TTC549 (cell line): ENCODE data around the gene INPP5D.

Source experiments
- FAIRE-seq: peaks from 2 replicates; lab custom pipeline; 2012; peaks lifted over from hg19 to GRCh38; lab: Jason Lieb, UNC

INPP5D gene

DNA sequence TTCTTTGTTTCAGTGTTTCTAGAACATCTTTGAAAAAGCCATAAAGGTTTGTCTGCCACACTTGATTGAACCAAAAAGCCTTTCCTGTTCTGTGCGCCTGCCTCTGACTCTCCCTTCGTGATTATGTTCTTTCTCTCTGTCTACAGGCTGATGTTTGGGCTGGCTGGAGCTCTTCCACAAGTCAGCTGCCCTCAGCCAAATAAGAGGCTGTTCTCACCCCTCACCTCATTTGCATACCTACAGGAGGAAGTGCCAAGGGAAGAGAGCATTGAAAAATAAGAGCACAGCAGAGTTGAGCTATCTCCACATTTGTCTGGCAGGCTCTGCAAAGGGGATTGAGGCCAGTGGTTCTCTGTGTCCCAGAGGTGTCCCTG, 15.8 kb downstream of the INPP5D start:
- no peak for FAIRE-seq

DNA sequence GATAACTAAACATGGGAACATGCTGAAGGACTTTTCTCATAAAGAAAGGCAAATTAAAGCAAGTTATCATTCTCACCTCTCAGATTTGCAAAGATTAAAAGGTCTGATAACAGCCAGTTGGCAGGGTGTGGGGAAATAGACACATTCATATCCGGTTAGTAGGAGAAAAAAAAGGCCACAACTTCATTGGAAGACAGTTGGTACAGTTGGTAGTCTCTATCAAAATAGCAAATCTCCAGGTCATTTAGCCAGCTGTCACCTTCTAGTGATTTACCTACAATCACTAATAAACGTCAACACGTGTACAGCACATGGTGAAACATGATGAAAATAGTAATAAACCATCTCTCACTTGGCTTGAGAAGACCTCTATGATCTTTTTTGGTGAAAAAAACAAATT, 16.6 kb downstream of the INPP5D start:
- no peak for FAIRE-seq

DNA sequence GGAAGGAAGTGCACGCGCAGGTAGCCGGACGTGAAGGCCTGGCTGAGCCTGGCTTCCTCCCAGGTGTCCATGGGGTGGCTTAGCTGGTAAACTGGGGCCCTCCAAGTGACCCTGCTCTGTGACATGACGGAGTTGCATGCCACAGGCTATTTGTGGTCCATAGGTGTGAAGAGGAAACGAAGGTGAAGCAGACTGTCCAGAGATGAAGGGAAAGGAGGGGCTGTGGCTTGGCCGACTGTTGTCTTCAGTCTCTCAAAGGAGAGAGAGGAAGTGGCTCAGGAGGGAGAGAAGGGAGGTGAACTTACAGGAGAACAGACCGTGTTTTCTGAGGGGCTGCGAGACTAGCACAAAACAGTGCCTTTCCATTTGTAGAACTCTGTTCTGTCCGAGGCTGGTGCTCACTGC, 19.3 kb downstream of the INPP5D start:
- FAIRE-seq, result no peak

DNA sequence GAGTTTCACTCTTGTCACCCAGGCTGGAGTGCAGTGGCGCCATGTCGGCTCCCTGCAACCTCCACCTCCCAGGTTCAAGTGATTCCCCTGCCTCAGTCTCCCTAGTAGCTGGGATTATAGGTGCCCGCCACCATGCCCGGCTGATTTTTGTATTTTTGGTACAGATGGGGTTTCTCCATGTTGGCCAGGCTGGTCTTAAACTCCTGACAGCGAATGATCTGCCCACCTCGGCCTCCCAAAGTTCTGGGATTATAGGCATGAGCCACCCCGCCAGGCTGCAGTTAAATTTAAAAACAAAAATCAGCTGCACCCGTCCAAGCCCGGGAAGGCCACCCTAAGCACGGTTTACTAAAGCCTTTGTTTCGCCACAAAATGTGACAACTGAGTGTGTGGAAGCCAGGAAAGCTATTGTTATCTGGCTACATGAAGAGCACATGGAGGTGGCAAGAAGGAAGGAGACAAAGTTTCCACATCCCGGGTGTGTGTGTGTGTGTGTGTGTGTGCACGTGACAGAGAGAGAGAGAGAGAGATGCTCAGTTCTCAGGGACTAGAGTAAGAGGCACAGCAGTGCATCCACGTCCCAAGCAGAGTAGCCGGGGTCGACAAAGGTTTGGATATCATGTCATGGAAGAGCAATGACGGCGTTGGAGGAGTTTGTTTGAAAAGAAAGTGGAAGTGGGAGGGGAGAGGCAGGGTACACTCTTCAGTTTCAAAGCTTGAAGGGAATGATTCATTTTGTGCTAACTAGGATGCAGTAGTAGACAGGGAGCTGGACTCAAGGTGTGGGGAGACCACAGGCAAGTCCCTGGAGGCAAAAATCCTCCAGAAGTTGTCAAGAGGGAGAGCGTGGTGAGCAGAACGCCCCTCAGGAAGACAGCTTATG, 20.1 kb downstream of the INPP5D start:
- FAIRE-seq, result no peak

DNA sequence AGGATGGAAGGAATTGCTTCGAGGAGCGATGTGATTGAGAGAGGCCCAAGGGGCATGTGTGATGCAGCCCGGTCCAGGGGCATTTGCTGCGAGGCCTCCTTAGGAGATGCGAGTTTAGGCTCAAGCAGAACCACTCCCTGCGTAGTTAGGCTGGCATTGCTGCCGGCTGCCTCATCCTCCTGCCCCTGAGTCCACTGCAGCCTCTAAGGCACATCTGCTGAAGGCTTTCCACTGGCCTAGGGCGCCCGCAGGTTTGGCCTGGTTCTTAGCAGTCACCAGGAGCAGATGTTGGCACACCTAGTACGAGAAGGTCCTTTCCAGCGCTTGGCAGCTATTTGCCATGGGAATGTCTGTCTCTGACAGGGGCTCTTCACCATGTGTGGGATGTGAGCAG, 20.7 kb downstream of the INPP5D start:
- FAIRE-seq, result no peak

DNA sequence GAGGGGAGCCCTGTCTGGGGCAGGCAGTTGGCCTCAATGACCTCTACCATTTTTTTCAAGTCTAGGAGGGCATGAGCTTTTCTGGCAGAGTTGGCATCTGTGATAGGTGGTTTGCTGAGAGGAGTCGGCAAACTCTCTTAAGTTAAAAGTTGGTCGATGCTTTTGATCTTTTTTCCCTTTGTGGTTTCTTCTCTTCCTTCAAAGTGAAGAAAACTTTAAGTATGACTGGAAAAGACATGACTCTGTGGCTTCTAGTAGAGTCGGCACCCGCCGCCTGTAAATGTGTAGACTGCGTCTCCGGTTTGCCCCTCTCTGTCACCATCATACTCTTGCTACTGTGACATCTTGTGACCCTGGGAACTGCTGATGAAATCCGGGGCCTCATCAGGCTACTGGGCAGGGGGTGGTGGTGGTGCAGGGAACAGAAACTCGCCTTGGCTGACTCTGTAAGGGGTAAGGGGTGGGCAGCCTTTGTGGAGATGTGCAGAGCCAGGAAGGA, 21.1 kb downstream of the INPP5D start:
- no peak for FAIRE-seq

DNA sequence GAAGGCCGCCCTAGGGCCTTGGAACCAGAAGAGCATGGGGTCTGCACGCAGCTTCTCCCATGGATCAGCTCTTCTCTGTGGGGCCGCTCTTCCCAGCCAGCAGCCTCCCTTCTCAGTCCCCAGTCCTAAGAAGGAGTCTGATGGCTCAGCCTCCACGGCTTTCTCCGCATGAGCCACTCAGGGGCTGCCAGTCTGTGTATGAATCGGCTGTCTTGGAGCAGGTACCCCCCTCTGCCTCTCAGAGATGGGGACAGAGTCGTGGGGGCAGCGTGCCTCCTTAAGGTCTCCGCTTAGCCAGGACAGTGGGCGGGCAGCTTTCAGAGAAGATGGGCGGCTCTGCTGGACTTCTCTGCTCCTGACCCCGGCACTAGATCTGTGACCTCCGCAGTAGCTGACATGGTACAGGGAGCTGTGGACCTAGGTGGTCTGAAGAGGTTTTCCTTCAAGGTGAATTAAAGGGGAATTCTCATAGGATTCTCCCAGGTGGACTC, 21.6 kb downstream of the INPP5D start:
- FAIRE-seq, result no peak

DNA sequence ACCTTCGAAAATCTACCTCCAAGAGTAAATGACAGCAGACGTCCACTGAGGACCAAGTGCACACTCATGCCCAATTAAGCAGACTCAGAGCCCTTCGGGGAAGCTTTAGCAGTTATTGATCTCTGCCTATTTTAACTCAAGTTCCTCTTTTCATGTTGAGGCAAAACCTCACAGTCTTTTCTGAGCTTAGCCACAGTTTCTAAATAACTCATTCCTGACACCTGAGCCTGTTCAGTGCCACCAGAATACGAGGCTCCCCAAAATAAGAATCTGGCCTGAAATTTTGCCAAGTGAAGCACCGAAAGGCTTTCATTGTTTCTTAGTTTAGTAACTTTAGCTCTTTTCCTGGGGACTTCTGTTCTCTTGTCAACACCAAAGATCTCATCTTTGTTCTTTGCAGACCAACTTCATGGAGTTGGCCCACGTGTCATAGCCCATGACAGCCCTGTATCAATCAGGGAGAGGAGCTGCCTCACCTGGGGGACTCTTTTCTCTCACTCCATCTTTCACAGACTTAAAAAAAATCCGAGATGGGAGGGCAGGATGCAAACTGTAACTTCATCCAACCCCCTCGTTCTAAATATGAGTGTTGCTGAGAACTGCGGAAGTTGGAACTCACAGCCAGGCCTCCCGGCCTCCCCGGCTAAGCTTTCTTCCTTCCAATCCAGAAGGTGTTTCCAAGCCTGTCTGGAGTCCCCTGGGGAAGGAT, 22.2 kb downstream of the INPP5D start:
- FAIRE-seq, result no peak

DNA sequence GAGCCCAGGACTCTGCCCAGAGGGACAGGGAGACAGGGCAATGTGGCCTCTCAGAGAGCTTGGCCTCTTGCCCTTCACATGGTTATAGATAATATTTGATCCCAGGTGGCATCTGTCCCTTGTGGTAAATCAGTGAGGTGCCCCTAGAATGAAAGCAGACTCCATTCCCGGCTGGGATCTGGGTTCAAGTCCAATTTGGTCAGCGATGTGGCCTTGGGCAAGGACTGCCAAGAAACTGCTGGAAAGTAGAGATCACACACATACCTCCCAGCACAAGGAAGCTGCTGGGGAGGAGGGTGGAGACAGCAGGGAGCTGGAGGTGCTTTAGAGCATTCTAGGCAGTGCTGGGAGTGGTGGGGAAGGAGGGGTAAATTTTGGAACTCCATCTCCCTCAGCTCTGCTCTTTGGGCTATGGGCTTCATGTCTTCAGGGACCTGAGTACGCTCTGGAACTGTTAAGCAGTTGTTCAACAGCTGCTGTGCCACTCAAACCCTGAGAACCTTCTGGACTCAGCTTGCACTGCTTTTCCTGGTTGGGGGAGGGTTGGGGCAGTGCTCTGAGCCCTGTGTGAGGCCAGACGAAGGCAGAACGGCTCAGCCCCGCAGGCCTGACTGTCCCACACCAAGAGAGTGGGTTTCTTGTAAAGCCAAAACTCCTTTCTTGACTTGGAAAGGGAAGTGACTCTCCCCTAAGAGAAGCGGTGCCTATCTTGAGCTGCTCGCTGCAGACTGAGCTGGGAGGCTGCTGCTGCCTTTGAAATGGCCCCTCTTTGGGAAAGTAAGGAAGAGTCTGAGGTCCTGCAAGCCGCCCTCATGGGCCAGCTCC, 23.0 kb downstream of the INPP5D start:
- no peak for FAIRE-seq

DNA sequence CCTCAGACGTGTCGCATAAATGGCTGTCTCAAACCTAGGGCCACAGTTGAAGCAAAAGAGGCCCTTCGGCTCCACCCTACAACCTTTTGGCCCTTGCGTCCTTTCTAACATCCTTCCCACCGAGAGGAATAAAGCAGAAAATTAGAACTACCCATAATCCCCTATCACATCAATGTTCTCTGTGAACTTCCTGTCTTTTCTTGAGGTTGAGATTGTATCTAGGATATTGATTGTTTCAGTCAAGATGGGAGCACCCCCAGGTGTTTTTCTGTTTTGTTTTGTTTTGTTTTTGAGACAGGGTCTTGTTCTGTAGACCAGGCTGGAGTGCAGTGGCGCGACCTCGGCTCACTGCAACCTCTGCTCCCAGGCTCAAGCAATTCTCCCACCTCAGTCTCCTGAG, 23.6 kb downstream of the INPP5D start:
- no peak for FAIRE-seq

DNA sequence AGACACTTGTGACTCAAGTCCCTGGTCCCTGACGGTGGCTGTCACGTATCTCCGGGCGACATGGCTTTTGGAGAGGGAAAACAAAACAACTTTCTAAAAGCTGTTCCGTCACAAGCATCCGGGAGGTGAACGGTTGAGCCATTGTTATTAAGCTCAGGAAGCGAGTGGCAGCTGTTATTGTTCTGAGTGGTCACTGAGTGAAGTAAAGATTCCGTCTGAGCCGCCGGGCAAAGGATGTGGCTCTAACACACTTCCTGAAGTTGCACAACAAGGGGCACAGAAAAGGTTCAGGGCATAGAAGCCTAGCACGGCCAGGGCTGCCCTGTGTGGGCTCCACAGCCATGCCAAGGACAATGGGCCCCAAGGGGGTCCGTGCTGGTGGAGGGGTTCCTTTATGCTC, 24.3 kb downstream of the INPP5D start:
- no peak for FAIRE-seq

DNA sequence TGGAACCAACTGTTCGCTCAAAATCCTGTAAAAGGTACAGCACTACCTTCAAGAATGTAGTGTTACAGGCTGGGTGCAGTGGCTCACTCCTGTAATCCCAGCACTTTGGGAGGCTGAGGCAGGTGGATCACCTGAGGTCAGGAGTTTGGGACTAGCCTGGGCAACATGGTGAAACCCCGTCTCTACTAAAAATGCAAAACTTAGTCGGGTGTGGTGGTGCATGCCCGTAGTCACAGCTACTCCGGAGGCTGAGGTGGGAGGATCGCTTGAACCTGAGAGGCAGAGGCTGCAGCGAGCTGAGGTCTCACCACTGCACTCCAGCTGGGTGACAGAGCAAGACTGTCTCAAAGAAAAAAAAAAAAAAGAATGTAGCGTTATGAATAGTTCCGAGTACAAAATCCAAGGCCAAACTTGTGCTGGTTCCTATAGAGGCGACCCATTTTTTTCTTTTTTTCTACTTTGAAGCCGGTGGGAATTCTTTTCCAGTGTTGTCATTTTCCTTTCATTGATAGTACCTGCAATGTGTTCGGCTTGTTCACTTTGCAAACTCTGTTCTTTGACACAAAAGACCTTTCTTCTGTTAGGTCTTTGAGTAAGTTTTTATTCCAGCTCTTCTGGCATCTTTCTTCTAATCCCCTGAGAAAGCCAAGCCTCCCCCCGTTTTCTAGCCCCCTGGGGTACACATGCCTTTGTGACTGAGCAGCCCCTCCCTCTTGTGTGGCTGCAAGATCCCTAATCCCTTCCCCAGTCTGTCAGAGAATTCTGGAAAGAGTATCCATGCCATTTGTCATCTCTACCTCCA, 25.1 kb downstream of the INPP5D start:
- no peak for FAIRE-seq

DNA sequence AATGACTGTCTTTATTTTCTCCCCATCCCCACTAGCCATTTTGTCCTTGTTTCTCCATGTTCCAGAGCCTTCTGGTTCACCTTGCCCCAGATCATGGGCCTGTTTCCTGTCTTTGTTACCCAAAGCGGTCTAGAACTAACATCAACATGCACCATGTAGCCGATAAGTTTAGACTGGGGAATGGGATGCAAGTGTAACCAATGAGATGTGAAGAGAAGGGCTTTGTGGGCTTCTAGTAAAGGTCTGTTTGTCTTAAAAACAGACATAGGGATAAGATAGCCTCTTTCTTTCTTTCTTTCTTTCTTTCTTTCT, 25.7 kb downstream of the INPP5D start:
- no peak for FAIRE-seq

DNA sequence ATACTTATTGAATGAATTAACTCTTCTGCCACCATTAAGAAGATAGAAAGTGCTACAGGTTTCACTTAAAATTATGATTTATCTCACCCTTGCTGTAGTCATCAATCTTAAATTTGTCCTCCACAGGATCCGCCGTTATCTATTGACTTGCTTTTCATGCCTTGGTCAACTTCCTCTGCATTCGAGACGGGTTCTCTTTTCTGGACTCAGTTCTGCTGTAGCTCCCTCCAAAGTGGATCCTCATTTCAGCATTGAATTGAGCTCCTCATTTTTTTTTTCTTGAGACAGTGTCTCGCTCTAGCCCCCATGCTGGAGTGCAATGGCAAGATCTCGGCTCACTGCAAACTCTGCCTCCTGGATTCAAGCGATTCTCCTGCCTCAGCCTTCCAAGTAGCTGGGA, 27.6 kb downstream of the INPP5D start:
- FAIRE-seq, result no peak

DNA sequence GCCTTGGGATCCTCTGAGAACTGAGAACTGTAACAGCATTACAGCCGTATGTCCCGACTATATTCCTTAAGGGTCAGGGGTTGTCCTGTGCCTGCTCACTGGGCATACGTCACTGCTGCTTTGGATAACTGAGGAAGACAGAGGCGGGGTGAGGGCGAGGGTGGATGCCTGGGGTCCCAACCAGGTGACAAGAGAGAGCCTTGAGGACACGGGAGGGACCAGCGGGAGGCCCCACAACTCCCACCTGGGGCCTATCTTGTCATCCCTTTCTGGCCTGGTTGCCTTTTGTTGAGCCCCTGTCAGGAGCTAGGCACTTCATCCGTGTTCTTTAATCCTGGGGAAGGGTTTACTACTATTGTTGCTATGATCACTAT, 28.8 kb downstream of the INPP5D start:
- no peak for FAIRE-seq

DNA sequence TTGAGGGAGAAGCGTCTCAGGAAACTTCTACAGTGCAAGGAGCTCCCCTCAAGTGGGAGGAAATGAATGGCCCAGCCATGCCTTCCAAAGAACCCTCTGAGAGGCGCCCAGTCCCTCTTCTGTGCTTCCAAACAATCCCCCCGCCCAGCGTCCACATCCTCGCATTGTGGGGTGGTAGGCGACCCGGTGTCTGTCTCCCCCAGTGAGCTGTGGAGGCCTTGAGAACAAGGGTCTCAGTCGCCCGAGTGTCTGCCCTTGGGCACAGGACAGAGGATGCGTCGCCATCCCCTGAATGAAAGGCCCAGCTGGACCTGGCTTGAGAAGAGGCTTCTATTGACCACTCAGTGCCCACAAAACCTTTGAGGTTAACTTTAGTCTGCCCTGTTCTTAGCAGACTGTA, 29.7 kb downstream of the INPP5D start:
- no peak for FAIRE-seq

DNA sequence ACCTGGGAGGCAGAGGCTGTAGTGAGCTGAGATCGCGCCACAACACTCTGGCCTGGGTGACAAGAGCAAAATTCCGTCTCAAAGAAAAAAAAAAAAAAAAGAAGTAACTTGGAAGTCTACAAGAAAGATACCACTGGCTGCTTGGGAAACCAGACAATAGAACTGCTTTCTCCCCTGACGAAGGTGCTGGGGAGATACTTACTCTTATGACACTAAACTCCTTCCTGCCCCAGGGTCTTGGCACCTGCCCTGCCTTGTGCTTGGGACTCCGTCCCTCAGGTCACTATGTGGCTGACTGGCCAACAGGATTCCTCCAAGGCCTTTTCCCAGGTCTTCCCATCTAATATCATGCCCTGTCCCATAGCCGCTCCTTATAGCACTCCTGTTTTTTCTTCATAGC, 30.7 kb downstream of the INPP5D start:
- no peak for FAIRE-seq

DNA sequence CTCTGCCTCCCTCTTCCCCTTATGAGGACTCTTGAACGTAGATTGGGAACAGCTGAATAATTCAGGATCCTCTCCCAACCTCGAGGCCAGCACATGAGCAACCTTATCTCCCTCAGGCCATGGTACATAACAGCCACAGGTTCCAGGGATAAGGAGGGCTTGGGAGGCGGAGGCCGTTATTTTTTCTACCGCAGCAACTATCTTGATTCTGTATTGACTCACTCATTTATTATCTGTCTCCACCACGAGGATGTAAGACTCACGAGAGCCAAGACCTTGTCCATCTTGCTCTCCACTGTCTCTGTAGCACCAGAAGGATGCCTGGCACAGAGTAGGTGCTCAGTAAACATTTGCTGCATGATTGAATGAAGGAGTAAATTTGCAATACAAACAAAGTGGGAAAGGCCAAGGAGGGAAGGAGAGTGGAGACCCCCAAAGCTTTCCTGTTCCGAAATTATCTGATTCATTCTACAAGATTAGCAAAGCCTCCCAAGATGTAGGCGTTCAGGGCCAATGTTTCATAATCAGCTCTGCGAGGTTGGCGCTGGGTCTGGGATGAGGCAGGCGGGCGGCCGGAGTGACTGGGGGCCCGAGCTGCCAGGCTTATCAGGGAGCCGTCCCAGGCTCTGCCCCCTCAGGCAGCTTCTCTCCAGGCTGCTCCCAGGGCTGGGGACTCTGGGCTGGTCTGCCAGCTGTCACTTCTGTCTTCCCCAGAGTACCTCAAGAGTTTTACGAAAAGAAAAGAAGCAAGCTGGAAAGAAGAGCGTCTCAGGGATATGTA, 31.6 kb downstream of the INPP5D start:
- FAIRE-seq, result no peak

DNA sequence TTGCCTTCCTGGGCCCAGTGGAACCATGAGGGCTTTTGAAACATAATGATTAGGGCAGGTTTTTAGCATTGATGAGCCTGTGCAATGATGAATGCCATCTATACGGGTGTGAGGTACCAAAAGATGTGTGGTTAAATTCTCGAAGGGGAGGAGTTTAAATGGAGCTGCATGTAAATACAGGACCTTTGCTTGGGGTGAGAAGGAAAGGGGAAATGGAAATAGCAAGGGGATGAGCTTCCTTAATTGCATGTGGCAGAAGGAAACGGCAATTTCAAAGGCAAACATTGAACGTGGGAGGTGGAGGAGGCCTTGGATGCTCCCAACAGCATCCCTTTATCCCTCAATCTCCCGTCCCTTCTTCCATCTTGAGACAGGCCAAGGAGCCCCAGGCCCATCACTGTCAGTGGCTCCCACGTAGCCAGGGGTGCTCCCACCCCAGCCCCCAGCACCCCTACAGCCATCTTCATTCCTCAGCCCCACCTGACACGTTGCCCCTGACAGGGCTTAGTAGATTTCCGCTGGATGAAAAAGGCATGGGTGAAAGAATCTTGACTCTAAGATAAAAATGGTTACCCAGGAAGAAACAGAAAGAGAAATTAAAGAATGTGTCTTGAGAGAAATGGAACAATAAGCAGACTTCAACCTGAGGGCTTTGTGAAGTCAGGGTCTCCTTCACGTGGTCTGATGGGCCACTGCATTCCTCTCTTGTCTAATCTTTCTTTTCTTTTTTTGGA, 32.5 kb downstream of the INPP5D start:
- no peak for FAIRE-seq

DNA sequence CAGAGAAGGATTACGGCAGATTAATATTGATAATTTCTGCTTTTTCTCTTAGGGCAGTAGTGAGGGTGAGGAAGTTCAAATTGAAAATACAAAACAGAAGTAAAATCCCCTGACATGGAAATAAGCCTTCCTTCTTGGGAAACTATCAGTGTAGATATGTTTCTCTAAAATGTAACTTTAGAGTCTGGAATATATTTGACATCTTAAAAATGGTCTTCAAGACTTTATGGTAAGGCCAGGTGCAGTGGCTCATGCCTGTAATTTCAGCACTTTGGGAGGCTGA, 33.0 kb downstream of the INPP5D start:
- FAIRE-seq, result no peak

DNA sequence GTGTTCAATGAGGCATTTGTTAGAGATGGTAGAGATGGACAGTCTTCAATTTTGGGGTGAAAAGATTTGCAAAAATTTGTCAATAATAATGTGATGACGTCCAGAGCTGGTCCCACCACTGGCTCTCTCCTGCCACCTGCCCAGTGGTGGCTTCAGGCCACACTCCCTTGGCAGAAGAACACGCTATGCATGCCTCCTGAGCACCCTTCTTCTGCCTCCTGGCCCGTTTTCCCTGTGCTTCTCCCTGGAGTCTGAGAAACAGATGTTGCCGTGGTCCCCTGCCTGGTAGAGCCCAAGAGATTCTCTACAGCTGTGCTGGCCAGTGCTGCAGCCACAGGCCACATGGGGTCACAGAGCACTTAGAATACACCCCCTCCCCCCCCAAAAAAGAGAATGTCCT, 33.6 kb downstream of the INPP5D start:
- no peak for FAIRE-seq
